Germinal center (tissue), 1 donor: ENCODE data around the gene RBM33.

Experiments used
- DNase-seq: peaks from one replicate; pipeline ENCODE4 v3.0.0; 2012; ENCODE audit warnings: mixed read lengths, low spot score

The RBM33 gene

DNA sequence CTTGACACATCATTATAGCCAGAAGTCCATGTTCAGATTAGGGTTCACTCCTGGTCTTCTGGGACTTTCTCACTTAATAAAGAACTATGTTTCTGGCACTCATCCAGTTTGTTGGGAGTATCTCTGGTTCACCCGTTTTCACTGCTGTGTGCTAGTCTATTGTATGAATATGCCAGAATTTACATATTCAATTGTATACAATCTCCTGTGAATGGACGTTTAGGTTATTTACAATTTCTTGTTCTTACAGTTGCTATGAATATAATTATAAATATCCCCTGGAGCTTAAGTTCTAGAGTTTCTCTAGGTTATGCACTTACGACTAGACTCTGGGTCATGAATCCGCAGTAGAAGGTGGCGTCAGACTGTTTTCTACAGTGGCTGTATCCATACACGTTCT is 20.0 kb upstream of the RBM33 start:
- no peak for DNase-seq

DNA sequence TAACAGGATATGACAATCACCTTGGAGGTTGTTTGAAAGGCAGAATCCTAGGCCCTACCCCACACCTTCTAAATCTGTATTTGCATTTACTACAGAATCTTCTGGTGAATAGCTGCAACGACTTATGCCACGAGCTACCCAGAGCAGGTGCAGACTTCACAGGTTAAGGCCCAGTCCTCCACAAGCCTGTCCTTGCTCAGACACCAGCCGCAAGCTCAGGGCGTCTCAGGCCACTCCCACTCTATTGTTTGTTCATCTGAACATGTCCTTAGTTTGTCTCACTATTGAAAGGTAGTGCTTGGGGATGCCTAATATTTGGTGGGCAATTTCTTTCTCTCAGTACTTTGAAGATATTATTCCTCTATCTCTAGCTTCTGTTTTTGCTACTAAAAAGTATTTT is 18.9 kb upstream of the RBM33 start:
- no peak for DNase-seq

DNA sequence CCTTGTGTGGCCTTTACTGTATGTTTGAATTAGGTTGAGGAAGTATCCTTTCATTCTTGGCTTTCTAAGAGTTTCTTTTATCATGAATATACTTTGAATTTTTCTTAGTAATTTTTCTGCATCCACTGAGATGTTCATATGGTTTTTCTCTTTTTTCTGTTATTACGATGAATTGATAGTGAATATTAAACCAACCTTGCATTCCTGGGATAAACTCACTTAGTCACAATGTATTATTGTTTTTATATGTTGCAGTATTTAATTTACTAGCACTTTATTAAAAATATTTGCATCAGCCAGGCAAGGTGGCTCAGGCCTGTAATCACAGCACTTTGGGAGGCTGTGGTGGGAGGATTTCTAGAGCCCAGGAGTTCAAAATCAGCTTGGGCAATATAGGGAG is 15.3 kb upstream of the RBM33 start:
- DNase-seq = no peak

DNA sequence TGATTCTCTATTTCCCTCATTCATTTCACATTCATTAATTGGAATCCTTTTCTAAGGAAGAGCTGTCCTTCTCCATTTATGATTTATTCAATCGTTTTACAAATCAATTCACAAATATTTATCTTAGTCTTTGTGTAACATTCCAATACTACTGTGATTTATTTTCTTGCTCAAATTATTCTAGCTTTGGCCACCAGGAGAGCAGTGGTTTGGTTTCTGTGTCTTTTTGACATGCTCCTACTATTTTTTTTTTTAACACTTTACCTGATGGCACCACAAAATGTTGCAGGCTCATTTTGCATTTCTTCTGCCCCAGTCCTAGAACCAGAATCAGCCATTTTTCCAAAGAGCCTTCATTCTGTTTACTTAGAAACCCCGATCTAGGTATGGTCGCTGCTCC is 13.3 kb upstream of the RBM33 start:
- DNase-seq = no peak

DNA sequence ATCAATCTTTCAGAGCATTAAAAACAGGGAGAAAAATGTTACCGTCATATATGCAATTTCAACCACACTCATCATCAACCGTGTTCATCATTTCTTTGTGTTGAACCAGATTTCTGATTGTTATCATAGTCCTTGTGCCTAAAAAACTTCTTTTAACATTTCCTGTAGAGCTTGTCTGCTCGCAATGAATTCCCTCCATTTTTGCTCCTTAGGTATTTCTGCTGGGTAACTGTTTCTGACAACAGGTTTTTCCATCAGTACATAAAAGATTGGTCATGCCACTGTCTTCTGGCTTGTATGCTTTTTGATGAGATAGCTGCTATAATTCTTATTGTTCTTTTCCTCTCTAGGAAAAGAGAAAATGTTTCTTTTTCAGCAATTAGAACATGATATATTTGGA is 8.6 kb upstream of the RBM33 start:
- no peak for DNase-seq

DNA sequence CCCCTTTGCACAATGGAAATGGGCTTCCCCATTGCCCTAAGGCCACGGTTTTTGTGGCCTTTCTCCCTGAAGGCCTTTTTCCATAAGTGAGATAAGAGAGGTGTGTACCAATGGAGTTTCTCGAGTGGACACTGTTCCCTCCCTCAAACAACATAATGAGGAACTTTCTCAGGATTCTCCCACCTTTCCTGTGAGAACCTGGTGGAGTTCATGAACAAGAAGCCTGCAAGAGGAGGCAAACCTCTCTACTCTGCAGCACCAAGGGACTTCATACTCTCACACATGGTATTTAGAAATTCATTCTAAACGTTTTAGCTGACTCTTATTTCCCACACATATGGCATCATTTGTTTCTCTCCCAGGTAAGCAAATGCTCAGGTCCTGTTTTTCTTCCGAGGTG is 7.3 kb upstream of the RBM33 start:
- DNase-seq = no peak

DNA sequence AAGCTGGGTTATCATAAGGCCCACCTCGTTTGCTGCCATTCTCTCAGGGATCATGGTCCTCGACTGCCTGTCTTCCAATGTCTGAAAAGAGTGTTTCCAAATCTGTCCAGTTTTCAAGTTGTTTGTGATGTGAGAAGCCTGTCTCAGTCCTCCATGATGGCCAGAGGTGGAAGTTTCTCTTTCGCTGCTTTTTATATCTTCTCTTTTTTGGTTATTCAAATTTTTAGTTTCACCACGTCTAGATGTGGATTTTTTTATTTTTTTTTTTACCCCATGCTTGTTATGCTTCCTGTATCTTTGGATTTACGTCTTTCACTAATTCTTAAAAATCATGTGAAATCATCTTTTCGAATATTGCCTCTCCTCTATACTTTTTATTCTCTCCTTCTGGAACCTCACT is 6.1 kb upstream of the RBM33 start:
- DNase-seq = no peak

DNA sequence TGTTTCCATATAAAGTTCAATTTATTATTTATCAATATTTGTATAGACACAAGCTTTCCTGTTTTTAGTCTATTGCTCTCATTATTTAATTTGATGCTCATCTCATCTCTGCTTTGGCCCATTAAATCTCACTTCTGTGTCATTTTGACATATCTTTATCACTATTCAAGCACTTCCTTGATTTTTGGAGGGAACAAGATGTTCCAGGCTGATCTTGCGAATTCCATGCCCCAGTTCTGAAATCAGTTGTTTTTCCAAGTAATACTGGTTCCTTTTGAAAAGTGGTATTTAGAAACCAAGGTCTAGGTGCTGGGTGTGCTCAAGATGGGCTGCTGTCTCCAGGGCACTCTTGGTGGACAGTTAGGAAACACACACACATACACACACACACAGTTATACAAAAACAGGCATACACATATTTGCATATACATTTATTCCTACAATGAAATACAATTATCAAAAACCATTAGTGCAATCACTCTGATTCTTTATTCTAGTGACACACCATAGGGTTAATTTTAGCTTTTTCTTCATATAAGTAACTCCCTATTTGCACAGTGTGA is 4.4 kb upstream of the RBM33 start:
- DNase-seq = no peak

DNA sequence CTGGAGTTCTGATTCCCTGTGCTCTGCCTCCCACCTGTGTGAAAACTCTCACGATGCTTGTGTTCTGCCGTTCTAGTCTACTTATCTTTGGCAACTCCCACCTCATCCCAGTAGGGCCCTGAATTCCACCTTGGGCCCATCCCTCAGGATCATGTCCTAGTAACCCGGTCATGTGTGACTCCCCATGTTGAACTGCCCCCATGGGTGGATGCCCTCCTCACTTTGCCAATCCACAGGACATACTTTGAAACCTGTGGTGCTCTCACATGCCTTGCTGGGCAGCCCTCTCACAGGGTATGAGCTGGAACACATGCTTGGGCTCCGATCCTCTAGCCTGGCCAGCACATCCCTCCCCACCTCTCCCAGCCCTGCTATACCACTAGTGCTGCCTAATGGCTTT is 3.8 kb upstream of the RBM33 start:
- no peak for DNase-seq

DNA sequence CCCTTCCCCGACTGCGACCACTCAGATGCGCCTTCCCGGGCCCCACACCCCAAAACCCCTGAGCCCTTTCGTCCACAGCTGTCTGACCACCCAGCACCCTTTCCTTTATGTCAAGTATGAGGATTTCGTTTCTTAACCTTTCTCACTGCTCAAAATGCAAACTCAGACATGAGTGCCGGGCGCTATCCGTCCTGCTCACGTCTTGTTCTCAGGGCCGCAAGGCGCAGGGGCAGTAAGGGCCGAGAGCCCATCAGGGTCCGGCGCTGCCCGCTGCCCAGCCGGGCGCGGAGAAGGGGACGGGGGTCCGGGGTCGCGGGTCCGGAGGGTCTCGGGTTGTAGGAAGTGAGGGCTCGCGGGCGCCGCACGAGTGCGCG is 670 bp upstream of the RBM33 start:
- no peak for DNase-seq

DNA sequence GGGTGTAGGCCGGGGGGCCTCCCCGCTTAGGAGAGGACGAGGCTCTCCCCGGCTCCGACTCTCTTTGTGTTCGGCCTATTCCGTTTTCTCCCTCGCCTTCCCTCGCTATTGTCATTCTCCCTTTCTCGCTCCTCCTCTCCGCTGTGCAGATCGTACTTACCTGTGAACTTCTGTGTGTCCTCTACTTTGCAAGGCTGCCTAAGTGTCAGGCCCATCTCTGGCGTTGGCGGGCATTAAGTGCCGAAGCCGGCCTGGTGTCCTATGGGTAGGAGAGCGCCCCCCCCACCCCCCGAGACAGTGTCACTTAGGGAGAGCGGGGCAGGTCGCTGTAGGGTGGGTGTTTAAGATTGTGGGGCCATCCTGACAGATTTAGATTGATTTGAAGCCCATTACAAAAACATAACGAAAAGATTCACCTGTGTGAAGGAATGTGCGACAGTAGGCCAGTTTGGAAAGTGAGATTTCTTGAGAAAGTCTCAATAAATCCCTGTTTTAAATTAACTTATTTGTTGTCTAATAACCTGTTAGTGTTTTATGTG is 579 bp downstream of the RBM33 start:
- DNase-seq = peak; percentile 55

DNA sequence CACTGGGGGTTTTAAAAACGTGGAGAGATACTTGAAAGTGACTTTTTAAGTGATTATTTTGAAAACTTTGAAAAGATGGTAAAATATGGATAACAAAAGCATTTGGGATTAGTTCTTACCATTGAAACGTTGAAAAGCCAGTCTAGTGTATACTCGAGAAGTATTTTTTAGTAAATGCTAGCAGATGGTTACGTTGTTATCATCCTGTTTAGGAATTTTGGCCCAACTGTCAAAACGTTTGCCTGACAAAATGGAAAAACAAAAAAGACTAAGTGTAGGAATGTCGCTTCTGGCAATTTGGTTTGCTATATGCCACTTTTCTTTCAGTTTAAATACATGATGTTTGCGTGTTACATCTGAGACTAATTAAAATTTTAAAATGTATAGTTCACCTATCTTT is 1.2 kb downstream of the RBM33 start:
- no peak for DNase-seq

DNA sequence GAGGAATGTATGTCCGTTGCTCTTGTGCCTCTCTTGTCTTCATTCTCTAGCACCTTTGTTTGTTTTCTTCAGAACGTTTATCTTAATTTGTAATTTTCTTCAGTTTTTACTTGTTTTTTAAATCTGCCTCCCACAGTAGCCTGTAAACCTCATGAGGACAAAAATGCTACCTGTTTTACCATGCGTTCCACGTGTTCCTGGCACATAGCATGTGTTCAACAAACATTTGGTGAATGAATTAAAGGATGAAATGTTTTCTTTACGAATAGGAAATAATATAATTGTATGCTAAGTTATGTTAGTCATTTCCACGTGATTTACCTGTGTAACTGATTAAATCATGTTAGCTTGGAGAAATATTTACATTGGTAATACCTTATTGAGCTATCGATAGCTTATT is 2.2 kb downstream of the RBM33 start:
- DNase-seq = no peak

DNA sequence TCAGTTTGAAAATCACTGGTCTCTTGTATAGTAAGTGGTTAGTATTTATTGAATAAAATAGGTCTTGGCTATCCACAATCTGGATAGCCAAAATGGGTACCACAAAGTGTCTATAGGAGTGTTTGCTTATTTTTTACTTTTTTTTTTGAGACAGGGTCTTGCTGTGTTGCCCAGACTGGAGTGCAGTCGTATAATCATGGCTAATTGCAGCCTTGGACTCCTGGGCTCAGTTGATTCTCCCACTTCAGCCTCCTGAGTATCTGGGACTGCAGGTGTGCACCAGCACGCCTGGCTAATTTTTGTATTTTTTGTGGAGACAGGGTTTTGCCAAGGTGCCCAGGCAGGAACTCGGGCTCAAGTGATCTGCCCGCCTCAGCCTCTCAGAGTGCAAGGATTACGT is 2.8 kb downstream of the RBM33 start:
- DNase-seq = no peak

DNA sequence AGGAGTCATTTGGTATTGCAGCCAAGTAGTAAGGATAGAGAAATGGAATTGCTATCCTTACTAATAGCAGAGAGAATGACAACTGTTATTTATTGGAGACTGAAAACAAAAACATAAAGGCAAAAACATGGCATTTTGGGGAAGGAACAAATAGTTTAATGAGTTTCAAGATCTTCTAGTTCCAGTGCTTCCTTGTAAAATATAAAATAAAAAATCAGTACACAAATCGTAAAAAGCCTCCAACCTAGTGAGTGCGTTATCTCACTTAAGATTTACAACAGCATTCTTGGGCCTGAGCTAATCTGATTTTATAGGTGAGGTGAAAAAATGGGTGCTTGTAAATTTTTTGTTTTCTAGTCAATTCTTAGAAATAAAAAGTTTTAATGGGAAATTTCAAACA is 3.3 kb downstream of the RBM33 start:
- no peak for DNase-seq

DNA sequence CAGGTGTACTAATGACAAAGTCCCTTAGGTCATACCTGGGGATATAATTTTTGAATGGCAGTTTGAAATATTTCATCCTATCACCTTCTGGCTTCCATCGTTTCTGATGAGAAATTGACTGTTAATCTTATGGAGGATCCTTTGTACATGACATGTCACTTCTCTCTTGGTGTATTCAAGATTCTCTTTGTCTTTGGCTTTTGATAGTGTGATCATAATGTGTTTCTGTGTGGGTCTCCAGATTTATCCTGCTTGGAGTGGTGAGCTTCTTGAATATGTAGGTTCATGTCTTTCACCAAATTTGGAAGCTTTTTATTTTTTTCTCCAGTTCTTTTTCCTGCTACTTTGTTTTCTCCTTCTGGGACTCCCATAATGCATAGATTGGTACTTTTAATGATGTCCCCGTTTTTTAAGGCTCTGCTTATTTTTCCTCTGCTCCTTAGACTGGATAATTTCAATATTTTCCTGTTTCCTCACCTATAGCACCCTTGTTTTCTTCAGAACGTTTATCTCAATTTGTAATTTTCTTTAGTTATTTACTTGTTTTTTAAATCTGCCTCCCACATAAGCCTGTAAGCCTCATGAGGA is 4.4 kb downstream of the RBM33 start:
- DNase-seq = no peak

DNA sequence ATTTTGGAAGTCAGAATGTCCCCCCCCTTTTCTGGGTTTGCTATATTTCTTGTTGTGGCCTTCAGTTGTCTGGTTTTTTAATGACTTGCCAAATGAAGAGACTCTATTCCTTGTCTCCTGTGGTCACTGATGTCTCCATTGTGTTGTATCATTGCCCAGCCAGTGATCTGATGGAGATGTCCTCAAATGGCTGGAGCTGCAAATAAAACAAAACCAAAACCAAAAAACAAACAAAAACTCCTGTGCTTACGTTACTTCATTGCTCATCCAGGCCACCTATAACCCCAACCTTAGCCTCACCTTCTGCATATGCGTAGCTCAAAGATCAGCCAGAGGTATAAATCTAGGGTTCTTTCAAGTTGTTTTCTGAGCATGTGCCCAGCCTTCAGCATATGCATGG is 5.1 kb downstream of the RBM33 start:
- DNase-seq = no peak

DNA sequence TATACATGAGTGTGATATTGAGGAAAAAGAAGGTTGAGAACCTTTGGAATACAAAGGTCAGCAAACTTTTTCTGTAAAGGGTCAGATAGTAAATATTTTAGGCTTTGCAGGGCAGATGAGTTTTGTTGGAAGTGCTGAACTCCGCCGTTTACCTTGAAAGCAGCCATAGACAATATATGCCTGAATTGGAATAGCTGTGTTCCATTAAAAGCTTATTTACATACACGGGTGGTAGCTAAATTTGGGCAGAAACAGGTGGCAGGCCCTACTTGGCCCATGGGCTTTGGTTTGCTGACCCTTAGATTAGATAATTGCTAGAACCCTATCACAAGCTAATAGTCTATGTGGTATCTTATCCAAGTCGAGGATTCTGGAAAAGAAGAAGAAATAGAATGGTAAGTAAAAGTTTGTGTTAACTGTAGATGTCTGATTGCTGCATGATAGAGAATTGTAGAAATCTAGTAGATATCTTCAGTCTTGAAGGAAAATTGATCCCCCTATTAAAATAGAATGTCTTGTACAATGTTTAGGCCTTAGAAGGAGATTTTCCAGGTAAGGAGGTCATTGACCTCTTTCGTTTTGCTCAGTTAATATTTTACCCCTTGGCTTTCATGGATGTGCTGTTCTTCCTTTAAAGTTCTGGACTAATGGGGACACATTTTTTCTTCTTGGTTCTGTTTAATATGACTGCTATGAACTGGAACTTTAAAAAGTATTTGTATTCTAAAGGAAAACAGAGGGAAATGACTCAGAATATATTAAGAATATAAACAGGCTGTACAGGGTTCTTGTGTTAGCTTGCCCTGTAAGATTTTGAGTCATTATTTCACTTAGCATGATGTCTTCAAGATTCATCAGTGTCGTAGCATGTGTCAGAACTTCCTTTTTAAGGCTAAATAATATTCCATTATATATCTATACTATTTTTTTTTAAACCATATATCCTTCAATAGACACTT is 8.0 kb downstream of the RBM33 start:
- no peak for DNase-seq

DNA sequence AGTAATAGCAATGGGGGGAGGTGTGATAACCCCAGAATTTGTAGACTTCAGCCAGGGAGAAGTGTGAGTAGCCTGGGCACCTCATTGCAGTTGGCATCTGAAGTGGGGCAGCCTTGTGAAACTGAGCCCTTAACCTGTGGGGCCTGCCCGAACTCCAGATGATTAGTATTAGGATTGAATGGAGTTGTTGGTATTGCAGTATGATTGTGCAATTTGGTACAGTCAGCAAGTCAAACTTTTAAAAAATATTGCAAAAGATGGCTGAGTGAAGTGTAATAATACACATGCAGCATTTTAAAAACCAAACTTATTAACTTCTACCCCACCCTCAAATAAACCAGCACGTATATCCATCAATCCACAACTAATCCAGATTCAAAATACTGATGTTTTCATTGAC is 9.3 kb downstream of the RBM33 start:
- no peak for DNase-seq

DNA sequence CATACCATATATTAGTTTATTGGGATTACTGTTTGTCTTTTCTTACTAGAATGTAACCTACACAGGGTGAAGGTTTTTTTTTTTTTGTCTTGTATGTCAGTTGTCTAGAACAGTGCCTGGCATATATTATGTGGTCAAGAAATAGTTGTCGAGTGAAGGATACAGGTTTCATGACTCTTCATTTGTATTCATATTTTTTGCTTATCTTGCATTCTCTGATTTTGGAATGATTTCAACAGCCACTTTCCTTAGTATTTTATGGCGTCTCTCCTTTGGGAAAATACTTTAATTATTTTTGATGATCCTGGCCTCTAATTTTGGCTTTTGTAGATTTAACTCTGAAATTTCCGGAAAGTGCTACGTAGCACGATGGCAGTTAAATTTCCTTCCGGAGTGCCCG is 12.4 kb downstream of the RBM33 start:
- DNase-seq = no peak

DNA sequence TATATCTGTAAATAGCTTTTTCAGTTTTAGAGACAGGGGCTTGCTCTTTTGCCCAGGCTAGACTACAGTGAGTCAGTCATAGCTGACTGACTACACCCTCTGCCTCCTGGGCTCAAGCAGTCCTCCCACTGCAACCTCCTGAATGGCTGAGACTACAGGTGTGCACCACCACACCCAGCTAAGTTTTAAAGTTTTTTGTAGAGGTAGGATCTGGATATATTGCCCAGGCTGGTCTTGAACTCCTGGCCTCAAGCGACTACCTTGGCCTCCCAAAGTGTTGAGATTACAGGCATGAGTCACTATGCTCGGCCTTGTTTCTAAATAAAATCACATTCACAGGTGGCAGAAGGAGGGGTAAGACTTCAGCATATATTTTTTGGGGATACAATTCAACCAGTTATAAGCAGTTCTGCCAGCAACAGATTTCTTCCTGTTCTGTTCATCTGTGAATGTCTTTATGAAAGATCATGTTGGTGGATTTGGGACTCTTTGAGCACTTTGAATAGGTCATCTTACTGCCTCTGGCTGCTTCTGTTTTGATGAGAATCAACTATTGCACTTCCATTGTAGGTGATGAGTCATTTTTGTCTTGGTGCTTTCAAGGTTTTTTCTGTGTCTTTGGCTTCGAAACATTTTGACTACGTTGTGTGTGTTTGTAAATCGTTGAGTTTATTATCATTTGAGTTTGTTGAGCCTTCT is 15.7 kb downstream of the RBM33 start:
- no peak for DNase-seq

DNA sequence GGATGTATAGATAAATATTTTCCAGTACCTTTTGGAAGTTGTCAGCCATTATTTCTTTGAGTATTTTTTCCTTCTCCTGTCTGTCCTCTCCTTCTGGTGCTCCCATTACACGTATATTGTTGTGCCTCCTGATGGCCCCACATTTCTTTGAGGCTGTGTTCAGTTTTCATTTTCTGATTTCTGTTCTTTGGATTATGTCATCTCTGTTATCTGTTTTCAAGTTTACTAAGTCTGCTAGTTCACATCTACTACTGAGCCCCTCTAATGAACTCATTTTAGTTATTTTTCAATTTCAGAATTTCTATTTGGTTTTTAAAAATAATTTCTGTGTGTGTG is 16.3 kb downstream of the RBM33 start:
- DNase-seq = no peak
